ENCODE measurements around the gene DHRSX. TPM values are rescaled to one million over a fixed set of nuclear protein-coding genes. Genes with fewer than 3 reads are reported as not detected.

The DHRSX gene
- total and polyA plus RNA-seq, 4 donors, result 16.8 to 28.4 (median 24.0) TPM

GRCh38 chrX:2409796-2410195 is 91.0 kb downstream of the DHRSX start:
- Histone ChIP-seq H3K36me3 (ENCODE audit: control insufficient read depth, insufficient read depth, low read length) (peaks cover 12% of the 10 kb centered on the region), H3K27me3 (ENCODE audit: control insufficient read depth, insufficient read depth, low read length) (no peaks in the 10 kb centered on the region), H3K4me1 (ENCODE audit: control insufficient read depth, insufficient read depth, low read length) (no peaks in the 10 kb centered on the region), H3K9me3 (ENCODE audit: control insufficient read depth, insufficient read depth, low read length) (peaks cover 5% of the 10 kb centered on the region), H3K27ac (ENCODE audit: low read depth, low read length) (no peak overlapping the region), H3K4me3 (ENCODE audit: low read depth, low read length) (no peak overlapping the region)
- WGBS (ENCODE audit: insufficient coverage), result 89% methylated on average over 3 of the region's 8 CpGs
- no peak for DNase-seq (ENCODE audit: low read depth in 4 of 6, low spot score in 6 of 6)

- Histone ChIP-seq H3K9me3 (ENCODE audit: control insufficient read depth, insufficient read depth, low read length) (peaks cover 5% of the 10 kb centered on the region), H3K27me3 (ENCODE audit: control insufficient read depth, insufficient read depth, low read length) (no peaks in the 10 kb centered on the region), H3K27ac (ENCODE audit: low read depth, low read length) (no peak overlapping the region), H3K4me3 (ENCODE audit: low read depth, low read length) (no peak overlapping the region), H3K36me3 (ENCODE audit: control insufficient read depth, insufficient read depth, low read length) (peaks cover 12% of the 10 kb centered on the region), H3K4me1 (ENCODE audit: control insufficient read depth, insufficient read depth, low read length) (no peaks in the 10 kb centered on the region)
- 65% methylated on average over 9 of the region's 9 CpGs for WGBS (ENCODE audit: insufficient coverage)
- peak in 1 of 6 donors; percentile 28 for DNase-seq (ENCODE audit: low read depth in 4 of 6, low spot score in 6 of 6)
Observed at GRCh38 chrX:2408856-2409255, 91.9 kb downstream of the DHRSX start.

GRCh38 chrX:2406891-2407518 is 93.8 kb downstream of the DHRSX start:
- peaks cover 5% of the 10 kb centered on the region for H3K9me3 ChIP-seq (ENCODE audit: control insufficient read depth, insufficient read depth, low read length)
- 98% methylated on average over 7 of the region's 14 CpGs for WGBS (ENCODE audit: insufficient coverage)
- no peak for DNase-seq (ENCODE audit: low read depth in 4 of 6, low spot score in 6 of 6)
- H3K27me3 ChIP-seq (ENCODE audit: control insufficient read depth, insufficient read depth, low read length), result no peaks in the 10 kb centered on the region
- H3K36me3 ChIP-seq (ENCODE audit: control insufficient read depth, insufficient read depth, low read length), result peaks cover 12% of the 10 kb centered on the region
- no peak overlapping the region for H3K4me3 ChIP-seq (ENCODE audit: low read depth, low read length)
- H3K27ac ChIP-seq (ENCODE audit: low read depth, low read length), result no peak overlapping the region
- peaks cover 5% of the 10 kb centered on the region for H3K4me1 ChIP-seq (ENCODE audit: control insufficient read depth, insufficient read depth, low read length)

- peaks cover 16% of the 10 kb centered on the region for H3K4me1 ChIP-seq (ENCODE audit: control insufficient read depth, insufficient read depth, low read length)
- H3K36me3 ChIP-seq (ENCODE audit: control insufficient read depth, insufficient read depth, low read length), result peaks cover 12% of the 10 kb centered on the region
- peaks cover 5% of the 10 kb centered on the region for H3K9me3 ChIP-seq (ENCODE audit: control insufficient read depth, insufficient read depth, low read length)
- no peak overlapping the region for H3K27ac ChIP-seq (ENCODE audit: low read depth, low read length)
- no peak overlapping the region for H3K4me3 ChIP-seq (ENCODE audit: low read depth, low read length)
- peak in 1 of 6 donors; percentile 33 for DNase-seq (ENCODE audit: low read depth in 4 of 6, low spot score in 6 of 6)
- 100% methylated on average over 1 of the region's 8 CpGs for WGBS (ENCODE audit: insufficient coverage)
- H3K27me3 ChIP-seq (ENCODE audit: control insufficient read depth, insufficient read depth, low read length), result no peaks in the 10 kb centered on the region
Observed at GRCh38 chrX:2404776-2405175, 96.0 kb downstream of the DHRSX start.

- H3K27ac ChIP-seq (ENCODE audit: low read depth, low read length), result no peak overlapping the region
- H3K27me3 ChIP-seq (ENCODE audit: control insufficient read depth, insufficient read depth, low read length), result no peaks in the 10 kb centered on the region
- H3K4me1 ChIP-seq (ENCODE audit: control insufficient read depth, insufficient read depth, low read length), result peaks cover 16% of the 10 kb centered on the region
- WGBS (ENCODE audit: insufficient coverage), result 44% methylated on average over 7 of the region's 7 CpGs
- H3K36me3 ChIP-seq (ENCODE audit: control insufficient read depth, insufficient read depth, low read length), result peaks cover 7% of the 10 kb centered on the region
- H3K9me3 ChIP-seq (ENCODE audit: control insufficient read depth, insufficient read depth, low read length), result peaks cover 3% of the 10 kb centered on the region
- no peak for DNase-seq (ENCODE audit: low read depth in 4 of 6, low spot score in 6 of 6)
- H3K4me3 ChIP-seq (ENCODE audit: low read depth, low read length), result no peak overlapping the region
Observed at GRCh38 chrX:2402361-2402690, 98.5 kb downstream of the DHRSX start.

GRCh38 chrX:2401590-2402360 is 99.0 kb downstream of the DHRSX start:
- Histone ChIP-seq H3K36me3 (ENCODE audit: control insufficient read depth, insufficient read depth, low read length) (peaks cover 3% of the 10 kb centered on the region), H3K27me3 (ENCODE audit: control insufficient read depth, insufficient read depth, low read length) (no peaks in the 10 kb centered on the region), H3K4me1 (ENCODE audit: control insufficient read depth, insufficient read depth, low read length) (peaks cover 21% of the 10 kb centered on the region), H3K27ac (ENCODE audit: low read depth, low read length) (no peak overlapping the region), H3K4me3 (ENCODE audit: low read depth, low read length) (no peak overlapping the region), H3K9me3 (ENCODE audit: control insufficient read depth, insufficient read depth, low read length) (no peaks in the 10 kb centered on the region)
- 11% methylated on average over 19 of the region's 21 CpGs for WGBS (ENCODE audit: insufficient coverage)
- peak in 4 of 6 donors; percentile 33 to 88 (median 57) for DNase-seq (ENCODE audit: low read depth in 4 of 6, low spot score in 6 of 6)

- 8% methylated on average over 2 of the region's 9 CpGs for WGBS (ENCODE audit: insufficient coverage)
- Histone ChIP-seq H3K9me3 (ENCODE audit: control insufficient read depth, insufficient read depth, low read length) (no peaks in the 10 kb centered on the region), H3K27ac (ENCODE audit: low read depth, low read length) (no peak overlapping the region), H3K27me3 (ENCODE audit: control insufficient read depth, insufficient read depth, low read length) (no peaks in the 10 kb centered on the region), H3K36me3 (ENCODE audit: control insufficient read depth, insufficient read depth, low read length) (peaks cover 3% of the 10 kb centered on the region), H3K4me1 (ENCODE audit: control insufficient read depth, insufficient read depth, low read length) (peaks cover 21% of the 10 kb centered on the region), H3K4me3 (ENCODE audit: low read depth, low read length) (no peak overlapping the region)
- DNase-seq (ENCODE audit: low read depth in 4 of 6, low spot score in 6 of 6), result no peak
Observed at GRCh38 chrX:2401201-2401589, 99.6 kb downstream of the DHRSX start.

GRCh38 chrX:2398064-2398656 is 102.6 kb downstream of the DHRSX start:
- no peak for DNase-seq (ENCODE audit: low read depth in 4 of 6, low spot score in 6 of 6)
- H3K9me3 ChIP-seq (ENCODE audit: control insufficient read depth, insufficient read depth, low read length), result no peaks in the 10 kb centered on the region
- H3K27ac ChIP-seq (ENCODE audit: low read depth, low read length), result no peak overlapping the region
- H3K4me3 ChIP-seq (ENCODE audit: low read depth, low read length), result no peak overlapping the region
- WGBS (ENCODE audit: insufficient coverage), result 92% methylated on average over 11 of the region's 14 CpGs
- peaks cover 5% of the 10 kb centered on the region for H3K36me3 ChIP-seq (ENCODE audit: control insufficient read depth, insufficient read depth, low read length)
- peaks cover 21% of the 10 kb centered on the region for H3K4me1 ChIP-seq (ENCODE audit: control insufficient read depth, insufficient read depth, low read length)
- H3K27me3 ChIP-seq (ENCODE audit: control insufficient read depth, insufficient read depth, low read length), result no peaks in the 10 kb centered on the region

- Histone ChIP-seq H3K27ac (ENCODE audit: low read depth, low read length) (no peak overlapping the region), H3K27me3 (ENCODE audit: control insufficient read depth, insufficient read depth, low read length) (no peaks in the 10 kb centered on the region), H3K9me3 (ENCODE audit: control insufficient read depth, insufficient read depth, low read length) (no peaks in the 10 kb centered on the region), H3K36me3 (ENCODE audit: control insufficient read depth, insufficient read depth, low read length) (peaks cover 5% of the 10 kb centered on the region), H3K4me1 (ENCODE audit: control insufficient read depth, insufficient read depth, low read length) (peaks cover 20% of the 10 kb centered on the region), H3K4me3 (ENCODE audit: low read depth, low read length) (no peak overlapping the region)
- WGBS (ENCODE audit: insufficient coverage), result 47% methylated on average over 5 of the region's 26 CpGs
- peak in 3 of 6 donors; percentile 10 to 92 (median 56) for DNase-seq (ENCODE audit: low read depth in 4 of 6, low spot score in 6 of 6)
Observed at GRCh38 chrX:2397229-2398063, 103.3 kb downstream of the DHRSX start.

Measured in spinal cord (tissue), 10 donors.